ENCODE results near the gene WWOX.
"Not testable (repeated sequence)": the region's sequence is repeated elsewhere in the genome, so short reads cannot be mapped to it uniquely, and the experiment has no call there.

The WWOX gene

GRCh38 chr16:78597809-78598570 lies 498.5 kb downstream of the WWOX start:
- no peak for TF ChIP-seq GATA1 (IDR thresholded peaks at IDR 0.05; ENCODE audit: low read depth, low read length)
- no peak for TF ChIP-seq POLR2A (IDR thresholded peaks at IDR 0.05; ENCODE audit: low read length)

GRCh38 chr16:78599271-78599670 lies 499.8 kb downstream of the WWOX start:
- no peak for DNase-seq
- TF ChIP-seq GATA1 (IDR thresholded peaks at IDR 0.05; ENCODE audit: low read depth, low read length) = no peak
- TF ChIP-seq POLR2A (IDR thresholded peaks at IDR 0.05; ENCODE audit: low read length) = no peak

More at GRCh38 chr16:78597809-78598570, 498.5 kb downstream of the WWOX start:
- DNase-seq = no peak

- not testable (repeated sequence) for DNase-seq
These were observed 505.1 kb downstream of the WWOX start for GRCh38 chr16:78604423-78605062.

- DNase-seq = no peak
- no peak for TF ChIP-seq POLR2A (IDR thresholded peaks at IDR 0.05; ENCODE audit: low read length)
- TF ChIP-seq GATA1 (IDR thresholded peaks at IDR 0.05; ENCODE audit: low read depth, low read length) = no peak
These were observed 506.2 kb downstream of the WWOX start for GRCh38 chr16:78605548-78606101.

- DNase-seq = no peak
- TF ChIP-seq GATA1 (IDR thresholded peaks at IDR 0.05; ENCODE audit: low read depth, low read length) (no peak), POLR2A (IDR thresholded peaks at IDR 0.05; ENCODE audit: low read length) (no peak)
These were observed 507.1 kb downstream of the WWOX start for GRCh38 chr16:78606545-78606944.

GRCh38 chr16:78607022-78607421 lies 507.6 kb downstream of the WWOX start:
- no peak for DNase-seq
- TF ChIP-seq POLR2A (IDR thresholded peaks at IDR 0.05; ENCODE audit: low read length) = no peak
- TF ChIP-seq GATA1 (IDR thresholded peaks at IDR 0.05; ENCODE audit: low read depth, low read length) = no peak

GRCh38 chr16:78607465-78607864 lies 508.0 kb downstream of the WWOX start:
- TF ChIP-seq GATA1 (IDR thresholded peaks at IDR 0.05; ENCODE audit: low read depth, low read length) = no peak
- no peak for TF ChIP-seq POLR2A (IDR thresholded peaks at IDR 0.05; ENCODE audit: low read length)
- DNase-seq = no peak

- TF ChIP-seq POLR2A (IDR thresholded peaks at IDR 0.05; ENCODE audit: low read length) = no peak
- TF ChIP-seq GATA1 (IDR thresholded peaks at IDR 0.05; ENCODE audit: low read depth, low read length) = no peak
- no peak for DNase-seq
These were observed 508.9 kb downstream of the WWOX start for GRCh38 chr16:78608305-78608776.

- no peak for TF ChIP-seq GATA1 (IDR thresholded peaks at IDR 0.05; ENCODE audit: low read depth, low read length)
- no peak for TF ChIP-seq POLR2A (IDR thresholded peaks at IDR 0.05; ENCODE audit: low read length)
These were observed 510.2 kb downstream of the WWOX start for GRCh38 chr16:78609402-78610274.

GRCh38 chr16:78611318-78611717 lies 511.9 kb downstream of the WWOX start:
- no peak for DNase-seq
- no peak for TF ChIP-seq GATA1 (IDR thresholded peaks at IDR 0.05; ENCODE audit: low read depth, low read length)
- no peak for TF ChIP-seq POLR2A (IDR thresholded peaks at IDR 0.05; ENCODE audit: low read length)

More at GRCh38 chr16:78609402-78610274, 510.2 kb downstream of the WWOX start:
- no peak for DNase-seq

- TF ChIP-seq POLR2A (IDR thresholded peaks at IDR 0.05; ENCODE audit: low read length) (no peak), GATA1 (IDR thresholded peaks at IDR 0.05; ENCODE audit: low read depth, low read length) (no peak)
- peak; percentile 15 to 36 for DNase-seq
These were observed 520.4 kb downstream of the WWOX start for GRCh38 chr16:78619811-78620210.

GRCh38 chr16:78620291-78620690 lies 520.8 kb downstream of the WWOX start:
- TF ChIP-seq GATA1 (IDR thresholded peaks at IDR 0.05; ENCODE audit: low read depth, low read length) = no peak
- TF ChIP-seq POLR2A (IDR thresholded peaks at IDR 0.05; ENCODE audit: low read length) = no peak
- peak; percentile 24 to 64 for DNase-seq

GRCh38 chr16:78623796-78624195 lies 524.3 kb downstream of the WWOX start:
- no peak for TF ChIP-seq POLR2A (IDR thresholded peaks at IDR 0.05; ENCODE audit: low read length)
- TF ChIP-seq GATA1 (IDR thresholded peaks at IDR 0.05; ENCODE audit: low read depth, low read length) = no peak
- DNase-seq = no peak

- DNase-seq = no peak
- no peak for TF ChIP-seq GATA1 (IDR thresholded peaks at IDR 0.05; ENCODE audit: low read depth, low read length)
- TF ChIP-seq POLR2A (IDR thresholded peaks at IDR 0.05; ENCODE audit: low read length) = no peak
These were observed 524.9 kb downstream of the WWOX start for GRCh38 chr16:78624366-78624765.
